HPDE6-E6E7 (cell line): ENCODE results near the gene DES.
"Not testable (repeated sequence)": the region's sequence is repeated elsewhere in the genome, so short reads cannot be mapped to it uniquely, and the experiment has no call there.

ENCODE experiments used
- DNase-seq: peaks from one replicate; pipeline ENCODE4 v3.0.0; 2011; ENCODE audit warnings: missing footprints; ENCODE audit errors: extremely low spot score

Gene DES

GRCh38 chr2:219399716-219400478, 18.3 kb upstream of the DES start:
- DNase-seq: no peak

DNA sequence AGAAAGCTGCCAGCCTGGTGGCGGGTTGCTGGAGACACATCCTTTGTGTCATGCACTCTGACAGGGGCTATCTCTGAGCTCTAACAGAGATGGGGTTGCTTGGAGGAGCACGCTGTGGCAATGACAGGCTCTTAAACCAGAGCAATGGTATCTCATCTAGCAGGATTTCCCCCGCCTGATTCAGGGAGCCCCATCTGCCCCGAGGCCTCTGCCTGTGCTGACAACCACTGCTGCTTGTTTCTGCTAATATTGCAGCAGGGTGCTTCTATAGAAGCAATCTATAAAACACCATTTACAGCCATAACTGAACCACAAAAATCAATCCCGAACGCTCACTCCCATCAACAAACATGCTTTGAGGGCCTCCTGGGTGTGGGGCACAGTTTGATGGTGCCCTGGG, 17.6 kb upstream of the DES start:
- no peak for DNase-seq

DNA sequence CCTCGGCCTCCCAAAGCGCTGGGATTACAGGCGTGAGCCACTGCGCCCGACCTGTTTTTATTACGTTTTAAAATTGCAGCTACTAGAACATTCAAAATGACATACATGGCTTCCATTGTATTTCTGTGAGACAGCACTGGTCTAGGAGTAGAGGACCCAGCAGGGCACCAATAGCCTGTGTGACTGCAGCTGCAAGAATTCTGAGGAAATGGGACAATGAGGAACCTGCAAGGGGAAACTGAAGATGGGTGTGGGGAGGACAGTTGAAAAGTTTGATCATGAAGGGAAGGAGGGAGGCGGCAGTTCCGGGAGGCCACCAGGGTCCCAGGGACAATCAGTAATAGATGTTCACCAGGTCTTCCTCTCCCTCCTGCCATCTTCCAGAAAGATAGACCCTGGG, 16.6 kb upstream of the DES start:
- no peak for DNase-seq

- DNase-seq: peak; percentile 66
Observed at GRCh38 chr2:219402665-219403515, 15.3 kb upstream of the DES start.

GRCh38 chr2:219403861-219404260, 14.3 kb upstream of the DES start:
- DNase-seq: no peak

- DNase-seq: no peak
Observed at GRCh38 chr2:219404291-219404910, 13.8 kb upstream of the DES start.

- no peak for DNase-seq
Observed at GRCh38 chr2:219404954-219405353, 13.2 kb upstream of the DES start.

DNA sequence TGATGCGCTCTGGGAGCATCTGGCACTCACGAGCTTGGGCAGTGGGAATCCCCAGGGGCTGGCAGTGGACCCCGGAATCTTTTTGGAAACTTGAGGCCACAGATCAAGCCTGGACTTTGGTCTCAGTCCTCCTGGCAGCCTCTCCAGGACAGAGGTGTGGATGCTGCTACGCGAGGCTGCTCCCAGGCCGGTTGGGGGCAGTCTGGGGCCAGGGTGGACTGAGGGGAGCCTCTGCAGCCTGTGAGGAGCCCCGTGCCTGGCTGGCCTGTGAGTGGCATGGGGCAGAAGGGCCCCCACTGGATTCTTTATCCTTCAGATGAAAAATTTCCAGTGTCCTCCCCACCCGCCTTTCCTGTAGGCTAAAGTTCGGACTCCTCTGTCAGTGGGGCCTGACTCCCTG, 12.7 kb upstream of the DES start:
- no peak for DNase-seq

DNA sequence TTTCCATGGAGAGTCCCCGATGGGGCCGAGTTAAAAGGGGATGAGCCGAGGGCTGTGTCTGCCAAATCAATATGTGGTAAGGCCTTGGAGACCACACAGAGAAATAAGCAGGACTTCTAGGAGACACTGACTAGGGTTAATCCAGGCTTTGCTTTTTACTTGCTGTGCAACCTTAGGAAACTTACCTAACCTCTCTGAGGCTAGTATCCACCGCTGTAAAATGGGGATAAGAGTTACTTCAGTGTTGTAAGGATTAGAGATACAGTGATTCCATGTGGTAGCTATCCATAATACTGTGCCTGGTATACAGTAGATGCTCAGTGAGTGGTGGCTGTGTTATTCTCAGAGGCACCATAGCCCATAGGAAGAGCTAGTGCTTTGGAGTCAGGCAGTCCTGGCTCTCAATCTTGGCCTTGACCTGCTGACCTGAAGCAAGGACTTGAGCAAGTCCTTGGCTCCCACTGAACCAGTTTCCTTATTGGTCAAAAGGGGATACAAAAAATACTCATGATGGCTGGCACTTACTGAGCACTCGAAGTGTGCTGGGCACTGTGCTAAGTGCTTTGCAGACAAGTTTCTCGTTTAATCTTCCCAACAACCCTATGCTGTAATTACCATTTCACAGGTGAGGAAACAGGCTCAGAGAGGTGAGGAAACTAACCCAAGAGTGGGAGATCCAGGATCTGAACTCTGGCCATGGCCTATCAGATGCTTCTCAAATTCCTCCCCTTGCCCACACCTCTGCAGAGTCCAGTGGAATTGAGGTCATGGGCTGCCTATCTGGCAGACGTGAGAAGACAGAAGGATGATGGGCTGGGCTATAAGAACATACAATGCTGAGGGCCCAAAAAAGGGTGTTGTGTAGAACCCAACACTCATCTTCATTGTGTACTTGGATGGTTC, 12.0 kb upstream of the DES start:
- no peak for DNase-seq

- no peak for DNase-seq
Observed at GRCh38 chr2:219406861-219407230, 11.3 kb upstream of the DES start.

DNA sequence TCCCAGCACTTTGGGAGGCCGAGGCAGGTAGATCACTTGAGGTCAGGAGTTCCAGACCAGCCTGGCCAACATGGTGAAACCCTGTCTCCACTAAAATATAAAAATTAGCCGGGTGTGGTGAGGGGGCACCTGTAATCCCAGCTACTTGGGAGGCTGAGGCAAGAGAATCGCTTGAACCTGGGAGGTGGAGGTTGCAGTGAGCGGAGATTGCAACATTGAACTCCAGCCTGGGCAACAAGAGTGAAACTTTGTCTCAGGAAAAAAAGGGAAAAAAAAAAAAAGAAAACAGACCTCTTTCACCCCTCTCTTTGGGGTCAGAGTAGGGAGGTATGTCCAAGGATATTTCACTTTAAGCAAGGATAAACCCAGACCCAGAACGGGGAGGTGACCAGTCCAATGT, 10.8 kb upstream of the DES start:
- DNase-seq: not testable (repeated sequence)

- no peak for DNase-seq
Observed at GRCh38 chr2:219408204-219408603, 10.0 kb upstream of the DES start.

GRCh38 chr2:219408631-219409030, 9.5 kb upstream of the DES start:
- DNase-seq: no peak

GRCh38 chr2:219409619-219410018, 8.6 kb upstream of the DES start:
- DNase-seq: no peak

DNA sequence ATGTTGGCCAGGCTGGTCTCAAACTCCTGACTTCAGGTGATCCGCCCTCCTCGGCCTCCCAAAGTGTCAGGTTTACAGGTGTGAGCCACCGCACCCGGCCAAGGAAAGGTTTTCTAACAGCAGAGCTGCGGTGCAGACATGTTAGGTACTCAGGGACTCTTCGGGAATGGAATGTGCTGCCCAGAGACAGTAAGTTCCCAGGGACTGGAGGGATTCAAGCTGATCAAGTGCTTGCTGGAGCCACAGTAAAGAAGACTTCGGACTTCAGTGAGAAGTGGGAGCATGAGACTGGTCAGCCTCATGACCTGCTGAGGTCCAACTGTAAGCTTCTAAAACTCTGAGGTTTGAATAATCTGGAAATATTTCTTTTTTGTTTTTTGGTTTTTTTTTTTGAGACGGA, 7.8 kb upstream of the DES start:
- DNase-seq: no peak

- no peak for DNase-seq
Observed at GRCh38 chr2:219414857-219415256, 3.3 kb upstream of the DES start.

GRCh38 chr2:219415580-219416234, 2.5 kb upstream of the DES start:
- DNase-seq: no peak

DNA sequence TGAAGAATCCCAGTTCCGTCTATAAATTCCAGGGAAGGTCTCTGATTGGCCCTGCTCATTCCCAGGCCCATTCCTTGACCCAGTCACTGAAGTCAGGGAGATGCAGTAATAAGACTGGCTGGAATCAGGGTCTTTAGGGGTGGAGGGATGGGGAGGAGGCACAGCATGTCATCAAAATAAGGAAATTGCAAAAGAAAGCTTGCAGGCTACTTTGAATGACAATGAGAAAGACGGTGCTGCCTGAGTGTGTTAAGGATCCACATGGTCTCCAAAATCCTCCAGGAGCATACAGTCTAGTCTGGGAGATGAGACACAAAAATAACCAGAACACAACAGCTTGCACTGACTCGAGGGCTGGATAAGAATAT, 2.0 kb upstream of the DES start:
- DNase-seq: no peak

- DNase-seq: no peak
Observed at GRCh38 chr2:219416938-219417337, 1.2 kb upstream of the DES start.

- no peak for DNase-seq
Observed at GRCh38 chr2:219417374-219417773, 803 bp upstream of the DES start.

DNA sequence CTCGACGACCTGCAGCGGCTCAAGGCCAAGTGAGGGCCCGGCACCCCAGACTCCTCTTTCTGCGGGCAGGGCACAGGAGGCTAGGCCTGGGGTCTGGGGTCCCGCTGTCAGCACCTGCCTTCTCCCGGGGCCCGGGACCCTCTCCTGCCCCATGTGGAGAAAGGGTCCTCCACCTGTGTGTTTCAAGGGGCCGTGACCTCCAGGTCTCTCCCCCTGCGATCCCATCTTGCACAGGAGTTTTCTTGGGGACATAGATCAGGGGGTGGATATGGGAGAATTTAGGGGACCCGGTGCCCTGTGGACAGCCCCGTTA, 791 bp downstream of the DES start:
- no peak for DNase-seq
